Lower leg skin (tissue), 3 donors: ENCODE data around the gene PTRHD1.

Source experiments
- CTCF ChIP-seq, 3 donors: fragments of 450-650 bp; IDR thresholded peaks; one replicate each; pipeline ENCODE4 v1.5.1; 2016; ENCODE audit warnings: antibody characterized with exemption in 3 of 3, mild to moderate bottlenecking in 3 of 3, moderate library complexity in 2 of 3
- POLR2A ChIP-seq, 2 donors: fragments of 450-650 bp; IDR thresholded peaks; one replicate each; pipeline ENCODE4 v1.6.1; 2016 to 2017; ENCODE audit warnings: antibody characterized with exemption in 2 of 2, mild to moderate bottlenecking in 1 of 2, moderate library complexity in 1 of 2

- TF ChIP-seq CTCF (IDR thresholded peaks at IDR 0.05) = no peak
- TF ChIP-seq POLR2A (IDR thresholded peaks at IDR 0.05) = no peak
Measured at GRCh38 chr2:24797644-24798043, 4.5 kb upstream of the PTRHD1 start.
